HFF-Myc (cell line): ENCODE measurements around the gene POU1F1.
A peak's percentile ranks its signal among the peaks of the same experiment; 100 is the strongest.

Experiments used
- DNase-seq: peaks from one replicate; pipeline ENCODE4 v3.0.0-alpha.2; 2011; ENCODE audit warnings: low read depth; ENCODE audit errors: extremely low read depth
- H3K4me3 ChIP-seq: replicated peaks from 2 replicates; pipeline ENCODE4 v1.5.1; 2011; ENCODE audit warnings: low read depth, mild to moderate bottlenecking, control low read depth, low read length
- CTCF ChIP-seq: IDR thresholded peaks from 2 replicates; pipeline ENCODE4 v1.5.1; 2012; ENCODE audit warnings: mild to moderate bottlenecking, low read depth, low read length, control low read depth; ENCODE audit errors: missing control alignments

POU1F1 gene

GRCh38 chr3:87236093-87236492 lies 40.3 kb downstream of the POU1F1 start:
- no peak for DNase-seq
- TF ChIP-seq CTCF = no peak
- H3K4me3 ChIP-seq = no peak overlapping the region

GRCh38 chr3:87233805-87234204 lies 42.6 kb downstream of the POU1F1 start:
- TF ChIP-seq CTCF = no peak
- DNase-seq = no peak
- no peak overlapping the region for H3K4me3 ChIP-seq

GRCh38 chr3:87229113-87229512 lies 47.3 kb downstream of the POU1F1 start:
- H3K4me3 ChIP-seq = no peak overlapping the region
- TF ChIP-seq CTCF = no peak

GRCh38 chr3:87228316-87228715 lies 48.1 kb downstream of the POU1F1 start:
- DNase-seq = no peak
- no peak for TF ChIP-seq CTCF
- peak overlapping the region; percentile 91 for H3K4me3 ChIP-seq

More at GRCh38 chr3:87229113-87229512, 47.3 kb downstream of the POU1F1 start:
- DNase-seq = no peak

- H3K4me3 ChIP-seq = peak overlapping the region; percentile 91
- no peak for DNase-seq
- no peak for TF ChIP-seq CTCF
These were observed 48.6 kb downstream of the POU1F1 start for GRCh38 chr3:87227835-87228144.

GRCh38 chr3:87227104-87227834 lies 49.1 kb downstream of the POU1F1 start, which contains the start of gene CHMP2B:
Gene CHMP2B (plus strand): TSS chr3:87227309. CDS start chr3:87227523, 214 bp downstream.
- H3K4me3 ChIP-seq = peak within 1 kb of the TSS; percentile 91
- peak; percentile 61 for DNase-seq
- TF ChIP-seq CTCF = no peak

- no peak overlapping the region for H3K4me3 ChIP-seq
- TF ChIP-seq CTCF = no peak
- DNase-seq = no peak
These were observed 50.7 kb downstream of the POU1F1 start for GRCh38 chr3:87225659-87226058.
